Breast epithelium (tissue), 4 donors: ENCODE data around the gene CASP8. TPM values are rescaled to one million over a fixed set of nuclear protein-coding genes. Genes with fewer than 3 reads are reported as not detected.

Source experiments
- DNase-seq, 2 donors: peaks; one replicate each; pipeline ENCODE4 v3.0.0-alpha.2; 2019; ENCODE audit warnings: low spot score in 2 of 2
- H3K27ac ChIP-seq, 2 donors: fragments of 200-600 bp; sonication (generic) in 1 of 2; one replicate each; pipeline ENCODE4 v1.5.1; 2016 to 2019; ENCODE audit warnings: mild to moderate bottlenecking in 1 of 2
- H3K27me3 ChIP-seq, 2 donors: fragments of 200-600 bp; sonication (generic) in 1 of 2; one replicate each; pipeline versions ENCODE4 v1.5.1 to v1.6.0; 2017 to 2019; ENCODE audit warnings: control low read depth in 1 of 2, mild to moderate bottlenecking in 1 of 2
- H3K36me3 ChIP-seq: fragments of 200-600 bp; one replicate; pipeline ENCODE4 v1.5.1; 2019
- H3K4me1 ChIP-seq, 2 donors: fragments of 200-600 bp; sonication (generic); one replicate each; pipeline ENCODE4 v1.5.1; 2016 to 2019; ENCODE audit warnings: control low read depth in 1 of 2
- H3K4me3 ChIP-seq, 3 donors: fragments of 200-600 bp; sonication (generic); 1 replicate in 2 of 3; 2 replicates in 1 of 3; pipeline ENCODE4 v1.5.1; 2016 to 2019; ENCODE audit warnings: mild to moderate bottlenecking in 3 of 3, moderate library complexity in 2 of 3
- H3K9me3 ChIP-seq, 2 donors: fragments of 200-600 bp; sonication (generic) in 1 of 2; one replicate each; pipeline ENCODE4 v1.5.1; 2016 to 2019; ENCODE audit warnings: control low read depth in 1 of 2
- CTCF ChIP-seq, 3 donors: fragments of 450-650 bp; IDR thresholded peaks; one replicate each; pipeline ENCODE4 v1.5.1; 2016 to 2017; ENCODE audit warnings: antibody characterized with exemption in 3 of 3, mild to moderate bottlenecking in 3 of 3, moderate library complexity in 3 of 3
- POLR2A ChIP-seq: fragments of 450-650 bp; IDR thresholded peaks from one replicate; pipeline ENCODE4 v1.6.1; 2016; ENCODE audit warnings: antibody characterized with exemption, mild to moderate bottlenecking, moderate library complexity
- POLR2AphosphoS5 ChIP-seq, 3 donors: sonication (generic); formaldehyde crosslinking; IDR thresholded peaks; one replicate each; pipeline ENCODE4 v1.6.1; 2017; ENCODE audit warnings: antibody characterized with exemption in 3 of 3
- intact Hi-C: fragments of 100-400 bp; cut with DNase I; formaldehyde crosslinking; loops from one replicate; pipeline ENCODE4 v1.15.1; 2023; ENCODE audit warnings: low total_unique reads
- total RNA-seq, 3 donors: library from RNA; depleted of rRNA; stranded (reverse); fragments of >200 nt; gene quantifications; one replicate each; pipeline ENCODE4 v1.1.0, GENCODE V29; 2016

CASP8 gene
- total RNA-seq, 3 donors from 2014 or later = 18.2 to 28.8 (median 21.3) TPM

GRCh38 chr2:201220102-201220570 is 40.2 kb upstream of the CASP8 start:
- H3K36me3 ChIP-seq = no peaks in the 10 kb centered on the region
- no peak overlapping the region for H3K4me3 ChIP-seq
- H3K27me3 ChIP-seq = no peaks in the 10 kb centered on the region
- no peak for TF ChIP-seq POLR2A
- TF ChIP-seq POLR2AphosphoS5 (IDR thresholded peaks at IDR 0.05) = no peak
- TF ChIP-seq CTCF (IDR thresholded peaks at IDR 0.05) = no peak
- no peaks in the 10 kb centered on the region for H3K9me3 ChIP-seq
- H3K27ac ChIP-seq = peak overlapping the region; percentile 17 to 33
- intact Hi-C loops = no loop called here
- no peaks in the 10 kb centered on the region for H3K4me1 ChIP-seq
- no peak for DNase-seq

- H3K27ac ChIP-seq = no peak overlapping the region
- no peak for DNase-seq
- no peak for TF ChIP-seq POLR2AphosphoS5 (IDR thresholded peaks at IDR 0.05)
- no peak for TF ChIP-seq CTCF (IDR thresholded peaks at IDR 0.05)
- no peak for TF ChIP-seq POLR2A
Measured at GRCh38 chr2:201223089-201224073, 37.0 kb upstream of the CASP8 start.

GRCh38 chr2:201228271-201228911 is 31.9 kb upstream of the CASP8 start:
- Histone ChIP-seq H3K36me3 (no peaks in the 10 kb centered on the region), H3K27ac (peak overlapping the region in 1 of 2 donors; percentile 5), H3K4me3 (no peak overlapping the region), H3K4me1 (peaks cover 0 to 11% of the 10 kb centered on the region in 2 donors), H3K27me3 (no peaks in the 10 kb centered on the region), H3K9me3 (no peaks in the 10 kb centered on the region)
- no peak for DNase-seq
- intact Hi-C loops = no loop called here
- no peak for TF ChIP-seq POLR2AphosphoS5 (IDR thresholded peaks at IDR 0.05)
- no peak for TF ChIP-seq CTCF (IDR thresholded peaks at IDR 0.05)
- no peak for TF ChIP-seq POLR2A

More at GRCh38 chr2:201223089-201224073, 37.0 kb upstream of the CASP8 start:
- Histone ChIP-seq H3K4me3 (no peak overlapping the region), H3K4me1 (no peaks in the 10 kb centered on the region), H3K27me3 (no peaks in the 10 kb centered on the region), H3K36me3 (no peaks in the 10 kb centered on the region), H3K9me3 (no peaks in the 10 kb centered on the region)
- intact Hi-C loops = no loop called here

GRCh38 chr2:201228912-201229290 is 31.4 kb upstream of the CASP8 start:
- Histone ChIP-seq H3K9me3 (no peaks in the 10 kb centered on the region), H3K27ac (peak overlapping the region in 1 of 2 donors; percentile 54), H3K4me3 (no peak overlapping the region), H3K27me3 (no peaks in the 10 kb centered on the region), H3K36me3 (no peaks in the 10 kb centered on the region), H3K4me1 (peaks cover 0 to 11% of the 10 kb centered on the region in 2 donors)
- TF ChIP-seq POLR2AphosphoS5 (IDR thresholded peaks at IDR 0.05) (no peak), CTCF (IDR thresholded peaks at IDR 0.05) (no peak), POLR2A (no peak)
- intact Hi-C loops = no loop called here
- DNase-seq = no peak
